Trophoblast cell (in vitro differentiated cells and primary cell): ENCODE results near the gene HPD.

Experiments used
- DNase-seq, 2 donors: peaks; one replicate each; pipeline ENCODE4 v3.0.0-alpha.2; 2016
- H2AFZ ChIP-seq: 2 replicates; pipeline ENCODE4 v1.6.1; 2013; ENCODE audit warnings: low read length, moderate library complexity, mild to moderate bottlenecking; ENCODE audit not compliant: insufficient read depth, poor library complexity
- H2AK5ac ChIP-seq: 2 replicates; pipeline ENCODE4 v1.6.1; 2013; ENCODE audit warnings: mild to moderate bottlenecking, low read length
- H2BK120ac ChIP-seq: 2 replicates; pipeline ENCODE4 v1.6.1; 2013; ENCODE audit warnings: low read length, mild to moderate bottlenecking, moderate library complexity; ENCODE audit not compliant: insufficient read depth, poor library complexity
- H2BK12ac ChIP-seq: 2 replicates; pipeline ENCODE4 v1.6.1; 2013; ENCODE audit warnings: mild to moderate bottlenecking, low read length, moderate library complexity
- H2BK5ac ChIP-seq: 2 replicates; pipeline ENCODE4 v1.6.1; 2013; ENCODE audit warnings: low read length, low read depth, moderate library complexity, mild to moderate bottlenecking; ENCODE audit not compliant: poor library complexity
- H3K14ac ChIP-seq: 2 replicates; pipeline ENCODE4 v1.6.1; 2013; ENCODE audit warnings: mild to moderate bottlenecking, low read length
- H3K18ac ChIP-seq: 2 replicates; pipeline ENCODE4 v1.6.1; 2013; ENCODE audit warnings: mild to moderate bottlenecking, low read length
- H3K23ac ChIP-seq: 2 replicates; pipeline ENCODE4 v1.6.1; 2013; ENCODE audit warnings: low read length
- H3K27ac ChIP-seq: 2 replicates; pipeline ENCODE4 v1.5.1; 2013; ENCODE audit warnings: low read depth, mild to moderate bottlenecking, inconsistent platforms, low read length, moderate library complexity
- H3K27me3 ChIP-seq: 2 replicates; pipeline ENCODE4 v1.6.1; 2013; ENCODE audit warnings: inconsistent platforms, mild to moderate bottlenecking, low read length, moderate library complexity; ENCODE audit not compliant: insufficient read depth
- H3K36me3 ChIP-seq, 2 experiments: 1 replicate in 1 of 2; 2 replicates in 1 of 2; pipeline ENCODE4 v1.6.1; 2013; ENCODE audit warnings: low read length in 2 of 2, mild to moderate bottlenecking in 2 of 2, moderate library complexity in 1 of 2; ENCODE audit not compliant: insufficient read depth in 2 of 2, control insufficient read depth in 1 of 2
- H3K4ac ChIP-seq: 2 replicates; pipeline ENCODE4 v1.6.1; 2013; ENCODE audit warnings: low read depth, mild to moderate bottlenecking, low read length, moderate library complexity
- H3K4me1 ChIP-seq, 2 experiments: 1 replicate in 1 of 2; 2 replicates in 1 of 2; pipeline ENCODE4 v1.6.1; 2013; ENCODE audit warnings: low read length in 2 of 2, mild to moderate bottlenecking in 2 of 2, moderate library complexity in 1 of 2; ENCODE audit not compliant: insufficient read depth in 2 of 2, control insufficient read depth in 1 of 2
- H3K4me2 ChIP-seq: 2 replicates; pipeline ENCODE4 v1.6.1; 2013; ENCODE audit warnings: inconsistent platforms, mild to moderate bottlenecking, low read length, moderate library complexity
- H3K4me3 ChIP-seq: 2 replicates; pipeline ENCODE4 v1.5.1; 2013; ENCODE audit warnings: mild to moderate bottlenecking, low read depth, low read length, inconsistent platforms
- H3K79me1 ChIP-seq: one replicate; pipeline ENCODE4 v1.6.1; 2013; ENCODE audit warnings: low read length
- H3K79me2 ChIP-seq: 2 replicates; pipeline ENCODE4 v1.6.1; 2013; ENCODE audit warnings: low read length, mild to moderate bottlenecking; ENCODE audit not compliant: control insufficient read depth, insufficient read depth, poor library complexity
- H3K9ac ChIP-seq: 2 replicates; pipeline ENCODE4 v1.6.1; 2013; ENCODE audit warnings: mild to moderate bottlenecking, low read length
- H3K9me3 ChIP-seq: 2 replicates; pipeline ENCODE4 v1.6.1; 2013; ENCODE audit warnings: low read depth, mild to moderate bottlenecking, control low read depth, inconsistent platforms, low read length; ENCODE audit not compliant: insufficient read depth
- H4K12ac ChIP-seq: 2 replicates; pipeline ENCODE4 v1.6.1; 2013; ENCODE audit warnings: low read depth, mild to moderate bottlenecking, low read length, moderate library complexity
- H4K8ac ChIP-seq: 2 replicates; pipeline ENCODE4 v1.6.1; 2013; ENCODE audit warnings: low read depth, mild to moderate bottlenecking, low read length, moderate library complexity
- H4K91ac ChIP-seq: one replicate; pipeline ENCODE4 v1.6.1; 2013; ENCODE audit warnings: low read depth, mild to moderate bottlenecking, low read length, moderate library complexity
- WGBS: extraction: QIAGEN DNeasy Blood & Tissue Kit; methylation state at CpG from one replicate; pipeline ENCODE4 v1.1.7; 2013; ENCODE audit warnings: missing lambda C conversion rate; ENCODE audit not compliant: insufficient read length, insufficient coverage; ENCODE audit errors: extremely low coverage; 5-methylcytosine and 5-hydroxymethylcytosine counted together

Gene HPD

GRCh38 chr12:121839993-121840761, 18.5 kb downstream of the HPD start:
- Histone ChIP-seq H2BK12ac (no peak overlapping the region), H3K9me3 (no peaks in the 10 kb centered on the region), H3K23ac (no peak overlapping the region), H4K8ac (peak overlapping the region; percentile 74), H2BK5ac (peak overlapping the region; percentile 13), H3K14ac (peak overlapping the region; percentile 89), H3K18ac (peak overlapping the region; percentile 62), H3K36me3 (no peaks in the 10 kb centered on the region), H2AK5ac (no peak overlapping the region), H3K79me1 (peaks cover 3% of the 10 kb centered on the region), H3K4me2 (peak overlapping the region; percentile 81), H2AFZ (peak overlapping the region; percentile 82), H3K27ac (no peak overlapping the region), H3K4me1 (peaks cover 0 to 9% of the 10 kb centered on the region in 2 experiments), H2BK120ac (peak overlapping the region; percentile 54), H3K4me3 (peak overlapping the region; percentile 74), H4K12ac (peak overlapping the region; percentile 82), H3K9ac (peak overlapping the region; percentile 46), H3K79me2 (peaks cover 2% of the 10 kb centered on the region), H3K27me3 (no peaks in the 10 kb centered on the region), H3K4ac (peak overlapping the region; percentile 28), H4K91ac (peak overlapping the region; percentile 53)
- peak; percentile 6 to 47 for DNase-seq
- WGBS: no CpG with 5 or more reads among the region's 24 CpGs

- DNase-seq: peak; percentile 99 to 100
- H2AK5ac ChIP-seq: no peak overlapping the region
- peak overlapping the region; percentile 89 for H3K14ac ChIP-seq
- H4K12ac ChIP-seq: peak overlapping the region; percentile 82
- H2AFZ ChIP-seq: peak overlapping the region; percentile 82
- H3K79me2 ChIP-seq: peaks cover 2% of the 10 kb centered on the region
- no peaks in the 10 kb centered on the region for H3K9me3 ChIP-seq
- H3K27ac ChIP-seq: no peak overlapping the region
- no peaks in the 10 kb centered on the region for H3K36me3 ChIP-seq
- H2BK5ac ChIP-seq: peak overlapping the region; percentile 13
- H3K4me2 ChIP-seq: peak overlapping the region; percentile 81
- H4K91ac ChIP-seq: peak overlapping the region; percentile 53
- peak overlapping the region; percentile 54 for H2BK120ac ChIP-seq
- peak overlapping the region; percentile 74 for H4K8ac ChIP-seq
- H3K4ac ChIP-seq: peak overlapping the region; percentile 28
- peak overlapping the region; percentile 62 for H3K18ac ChIP-seq
- H3K23ac ChIP-seq: no peak overlapping the region
- H3K79me1 ChIP-seq: peaks cover 3% of the 10 kb centered on the region
- H3K27me3 ChIP-seq: no peaks in the 10 kb centered on the region
- peak overlapping the region; percentile 74 for H3K4me3 ChIP-seq
- H2BK12ac ChIP-seq: no peak overlapping the region
- WGBS: no CpG with 5 or more reads among the region's 53 CpGs
- peak overlapping the region; percentile 46 for H3K9ac ChIP-seq
- peaks cover 0 to 9% of the 10 kb centered on the region in 2 experiments for H3K4me1 ChIP-seq
Measured at GRCh38 chr12:121839106-121839992, 19.3 kb downstream of the HPD start.

- no peak overlapping the region for H3K23ac ChIP-seq
- no peak overlapping the region for H4K91ac ChIP-seq
- no peak overlapping the region for H3K18ac ChIP-seq
- no peaks in the 10 kb centered on the region for H3K36me3 ChIP-seq
- H3K9me3 ChIP-seq: no peaks in the 10 kb centered on the region
- no peak overlapping the region for H2BK120ac ChIP-seq
- peaks cover 0 to 7% of the 10 kb centered on the region in 2 experiments for H3K4me1 ChIP-seq
- H4K12ac ChIP-seq: no peak overlapping the region
- WGBS: no CpG with 5 or more reads among the region's 5 CpGs
- H3K4me3 ChIP-seq: no peak overlapping the region
- H3K14ac ChIP-seq: no peak overlapping the region
- H3K9ac ChIP-seq: no peak overlapping the region
- H2BK12ac ChIP-seq: no peak overlapping the region
- DNase-seq: peak in 1 of 2 donors; percentile 15
- H3K27me3 ChIP-seq: no peaks in the 10 kb centered on the region
- peaks cover 2% of the 10 kb centered on the region for H3K79me2 ChIP-seq
- H3K79me1 ChIP-seq: peaks cover 3% of the 10 kb centered on the region
- no peak overlapping the region for H2AFZ ChIP-seq
- no peak overlapping the region for H3K4ac ChIP-seq
- H3K4me2 ChIP-seq: no peak overlapping the region
- H4K8ac ChIP-seq: no peak overlapping the region
- no peak overlapping the region for H2BK5ac ChIP-seq
- H3K27ac ChIP-seq: no peak overlapping the region
- H2AK5ac ChIP-seq: no peak overlapping the region
Measured at GRCh38 chr12:121838126-121838525, 20.5 kb downstream of the HPD start.

GRCh38 chr12:121837680-121838079, 21.0 kb downstream of the HPD start:
- H3K79me1 ChIP-seq: peaks cover 3% of the 10 kb centered on the region
- no peak overlapping the region for H3K9ac ChIP-seq
- H4K8ac ChIP-seq: no peak overlapping the region
- no peak overlapping the region for H2AFZ ChIP-seq
- H2AK5ac ChIP-seq: no peak overlapping the region
- H3K4me3 ChIP-seq: no peak overlapping the region
- no peak overlapping the region for H3K27ac ChIP-seq
- no CpG with 5 or more reads among the region's 4 CpGs for WGBS
- peaks cover 2% of the 10 kb centered on the region for H3K79me2 ChIP-seq
- H3K14ac ChIP-seq: no peak overlapping the region
- no peak overlapping the region for H3K4ac ChIP-seq
- H3K27me3 ChIP-seq: no peaks in the 10 kb centered on the region
- no peaks in the 10 kb centered on the region for H3K36me3 ChIP-seq
- H3K18ac ChIP-seq: no peak overlapping the region
- H2BK5ac ChIP-seq: no peak overlapping the region
- no peaks in the 10 kb centered on the region for H3K9me3 ChIP-seq
- H2BK120ac ChIP-seq: no peak overlapping the region
- H4K91ac ChIP-seq: no peak overlapping the region
- H3K4me1 ChIP-seq: peaks cover 0 to 6% of the 10 kb centered on the region in 2 experiments
- no peak overlapping the region for H2BK12ac ChIP-seq
- H3K23ac ChIP-seq: no peak overlapping the region
- H4K12ac ChIP-seq: no peak overlapping the region
- peak in 1 of 2 donors; percentile 10 for DNase-seq
- H3K4me2 ChIP-seq: no peak overlapping the region
